IMR-90 (cell line): ENCODE measurements around the gene ANO1. TPM values are rescaled to one million over a fixed set of nuclear protein-coding genes. Genes with fewer than 3 reads are reported as not detected.

ENCODE experiments used
- ATAC-seq: fragments of 200-7000 bp; cut with Tn5 transposase; 2 replicates; pipeline ENCODE4 v1.9.1; 2020; ENCODE audit warnings: low read depth, mild to moderate bottlenecking, moderate library complexity
- BruUV-seq: library from RNA; stranded (reverse); fragments of 400-500 nt; replicated peaks from 2 replicates; lab custom pipeline; 2021; lab: Mats Ljungman, UMichigan
- CTCF ChIA-PET: fragments of 300-600 bp; formaldehyde crosslinking; extraction: SDS; loops from one replicate; lab custom pipeline; 2021; ENCODE audit warnings: antibody characterized with exemption; lab: Yijun Ruan, JAX
- POLR2A ChIA-PET: fragments of 300-600 bp; sonication (Branson Sonifier 250); formaldehyde crosslinking; loops from one replicate; lab custom pipeline; 2022; ENCODE audit warnings: antibody characterized with exemption; ENCODE audit not compliant: unreplicated experiment; lab: Charles Lee
- DNase-seq: peaks from one replicate; pipeline ENCODE4 v3.0.0; 2013
- H2AFZ ChIP-seq: replicated peaks from 2 replicates; pipeline ENCODE3; 2013; ENCODE audit warnings: low read length, mild to moderate bottlenecking; ENCODE audit not compliant: poor library complexity
- H2AK5ac ChIP-seq: 2 replicates; pipeline ENCODE4 v1.6.1; 2013; ENCODE audit warnings: low read depth, low read length, inconsistent platforms
- H2AK9ac ChIP-seq: replicated peaks from 2 replicates; pipeline ENCODE3; 2013; ENCODE audit warnings: mild to moderate bottlenecking, low read depth, low read length, moderate library complexity; ENCODE audit not compliant: poor library complexity
- H2BK120ac ChIP-seq: 2 replicates; pipeline ENCODE4 v1.6.1; 2013; ENCODE audit warnings: low read depth, low read length, inconsistent platforms
- H2BK15ac ChIP-seq: 3 replicates; pipeline ENCODE4 v1.6.1; 2013; ENCODE audit warnings: low read depth, low read length, inconsistent platforms
- H2BK20ac ChIP-seq: 2 replicates; pipeline ENCODE4 v1.6.1; 2013; ENCODE audit warnings: low read depth, mild to moderate bottlenecking, inconsistent platforms, low read length, moderate library complexity
- H2BK5ac ChIP-seq: 2 replicates; pipeline ENCODE4 v1.6.1; 2013; ENCODE audit warnings: mild to moderate bottlenecking, low read depth, low read length, inconsistent platforms; ENCODE audit not compliant: poor library complexity, severe bottlenecking
- H3K14ac ChIP-seq: replicated peaks from 2 replicates; pipeline ENCODE4 v1.6.1; 2013; ENCODE audit warnings: low read depth, low read length, inconsistent platforms
- H3K18ac ChIP-seq: 2 replicates; pipeline ENCODE4 v1.6.1; 2013; ENCODE audit warnings: low read depth, low read length, control low read depth
- H3K23ac ChIP-seq: 2 replicates; pipeline ENCODE4 v1.6.1; 2013; ENCODE audit warnings: low read depth, low read length, inconsistent platforms
- H3K27ac ChIP-seq: 2 replicates; pipeline ENCODE4 v1.5.1; 2013; ENCODE audit warnings: mild to moderate bottlenecking, control low read depth, low read length; ENCODE audit not compliant: insufficient read depth
- H3K27me3 ChIP-seq: 2 replicates; pipeline ENCODE4 v1.6.1; 2013; ENCODE audit warnings: low read length; ENCODE audit not compliant: control insufficient read depth, insufficient read depth
- H3K36me3 ChIP-seq: 2 replicates; pipeline ENCODE4 v1.6.1; 2013; ENCODE audit warnings: low read length, mixed read lengths; ENCODE audit not compliant: control insufficient read depth, insufficient read depth
- H3K4ac ChIP-seq: 2 replicates; pipeline ENCODE4 v1.6.1; 2013; ENCODE audit warnings: low read depth, low read length, inconsistent platforms
- H3K4me1 ChIP-seq: 2 replicates; pipeline ENCODE4 v1.6.1; 2013; ENCODE audit warnings: low read length, mixed read lengths; ENCODE audit not compliant: control insufficient read depth, insufficient read depth
- H3K4me2 ChIP-seq: 2 replicates; pipeline ENCODE4 v1.6.1; 2013; ENCODE audit warnings: low read depth, mild to moderate bottlenecking, control low read depth, low read length, moderate library complexity
- H3K4me3 ChIP-seq: 2 replicates; pipeline ENCODE4 v1.5.1; 2013; ENCODE audit warnings: low read depth, mild to moderate bottlenecking, control low read depth, low read length, moderate library complexity; ENCODE audit not compliant: insufficient read depth
- H3K56ac ChIP-seq: 2 replicates; pipeline ENCODE4 v1.6.1; 2013; ENCODE audit warnings: low read length, inconsistent platforms; ENCODE audit not compliant: insufficient read depth; ENCODE audit errors: extremely low read depth
- H3K79me1 ChIP-seq, 2 experiments: 2 replicates each; pipeline ENCODE4 v1.6.1; 2013; ENCODE audit warnings: low read length in 2 of 2, inconsistent platforms in 1 of 2, low read depth in 1 of 2
- H3K9ac ChIP-seq: 2 replicates; pipeline ENCODE4 v1.6.1; 2013; ENCODE audit warnings: low read depth, low read length, control low read depth
- H3K9me1 ChIP-seq: 2 replicates; pipeline ENCODE4 v1.6.1; 2013; ENCODE audit warnings: low read length, inconsistent platforms; ENCODE audit not compliant: insufficient read depth
- H3K9me3 ChIP-seq: 2 replicates; pipeline ENCODE4 v1.6.1; 2013; ENCODE audit warnings: low read length; ENCODE audit not compliant: control insufficient read depth, insufficient read depth
- H4K20me1 ChIP-seq: 2 replicates; pipeline ENCODE4 v1.6.1; 2013; ENCODE audit warnings: low read length, inconsistent platforms; ENCODE audit not compliant: insufficient read depth
- H4K5ac ChIP-seq: 2 replicates; pipeline ENCODE4 v1.6.1; 2013; ENCODE audit warnings: mild to moderate bottlenecking, low read depth, low read length, control low read depth
- H4K8ac ChIP-seq, 2 experiments: 2 replicates each; pipeline ENCODE4 v1.6.1; 2013; ENCODE audit warnings: low read depth in 2 of 2, low read length in 2 of 2, control low read depth in 1 of 2, inconsistent platforms in 1 of 2
- H4K91ac ChIP-seq: 2 replicates; pipeline ENCODE4 v1.6.1; 2013; ENCODE audit warnings: low read depth, low read length, inconsistent platforms; ENCODE audit not compliant: insufficient read depth
- BHLHE40 ChIP-seq: fragments of 150-350 bp; IDR thresholded peaks from 2 replicates; pipeline ENCODE4 v1.6.1; 2016; ENCODE audit warnings: mild to moderate bottlenecking, low read depth, low read length
- CEBPB ChIP-seq: IDR thresholded peaks from 2 replicates; pipeline ENCODE4 v1.6.1; 2012; ENCODE audit warnings: low read depth, low read length, improper control_type of control experiment
- FOS ChIP-seq: fragments of 150-350 bp; IDR thresholded peaks from 2 replicates; pipeline ENCODE4 v1.6.1; 2016; ENCODE audit warnings: low read depth, low read length
- MAFK ChIP-seq: IDR thresholded peaks from 2 replicates; pipeline ENCODE4 v1.6.1; 2012; ENCODE audit warnings: low read depth, low read length, improper control_type of control experiment
- MAZ ChIP-seq: IDR thresholded peaks from 2 replicates; pipeline ENCODE4 v1.6.1; 2012; ENCODE audit warnings: low read depth, mild to moderate bottlenecking, low read length, improper control_type of control experiment, moderate library complexity, borderline replicate concordance
- MXI1 ChIP-seq: IDR thresholded peaks from 2 replicates; pipeline ENCODE4 v1.6.1; 2012; ENCODE audit warnings: low read depth, mild to moderate bottlenecking, low read length, moderate library complexity, borderline replicate concordance
- NFE2L2 ChIP-seq: fragments of 150-350 bp; IDR thresholded peaks from 2 replicates; pipeline ENCODE4 v1.6.1; 2016; ENCODE audit warnings: low read depth, mild to moderate bottlenecking, low read length
- POLR2A ChIP-seq: IDR thresholded peaks from 2 replicates; pipeline ENCODE4 v1.6.1; 2012; ENCODE audit warnings: mild to moderate bottlenecking, low read depth, low read length
- RAD21 ChIP-seq: IDR thresholded peaks from 2 replicates; pipeline ENCODE4 v1.6.1; 2012; ENCODE audit warnings: low read length, improper control_type of control experiment
- RCOR1 ChIP-seq: IDR thresholded peaks from 2 replicates; pipeline ENCODE4 v1.6.1; 2012; ENCODE audit warnings: mild to moderate bottlenecking, low read length, improper control_type of control experiment; ENCODE audit not compliant: insufficient replicate concordance
- RFX5 ChIP-seq: IDR thresholded peaks from 2 replicates; pipeline ENCODE4 v1.8.0; 2012; ENCODE audit warnings: low read depth, mild to moderate bottlenecking, low read length, moderate library complexity
- SMC3 ChIP-seq: fragments of 150-350 bp; IDR thresholded peaks from 2 replicates; pipeline ENCODE4 v1.6.1; 2016; ENCODE audit warnings: low read depth, mild to moderate bottlenecking, antibody characterized with exemption, low read length, moderate library complexity
- whole genome bisulfite sequencing, 2 experiments: methylation state at CpG; one replicate each; pipeline versions ENCODE4 v1.1.5 to v1.1.7; 2013; ENCODE audit warnings: missing lambda C conversion rate in 2 of 2; ENCODE audit not compliant: insufficient read length in 1 of 2; ENCODE audit errors: extremely low coverage in 2 of 2; 5-methylcytosine and 5-hydroxymethylcytosine counted together
- dilution Hi-C: fragments of 300-500 bp; cut with HindIII; formaldehyde crosslinking; loops from one replicate; pipeline ENCODE4 v1.14.3; 2018; ENCODE audit warnings: low sequenced_read_pairs; ENCODE audit not compliant: unreplicated experiment
- in situ Hi-C: fragments of 300-500 bp; cut with MboI; formaldehyde crosslinking; loops from 3 replicates; pipeline ENCODE4 v1.14.3; 2019; ENCODE audit warnings: low sequenced_read_pairs, inconsistent platforms, mixed read lengths
- intact Hi-C: fragments of 100-400 bp; cut with micrococcal nuclease; formaldehyde crosslinking; loops from 2 replicates; pipeline ENCODE4 v1.10.0; 2022
- polyA plus RNA-seq, 3 experiments: library from polyadenylated mRNA; depleted of rRNA; stranded (reverse); fragments of >200 nt; gene quantifications; 2 replicates each; pipeline ENCODE4 v1.2.3, GENCODE V29; 2012; ENCODE audit warnings: low replicate concordance in 1 of 3
- total RNA-seq: library from RNA; depleted of rRNA; stranded (reverse); fragments of >200 nt; gene quantifications from 2 replicates; pipeline ENCODE4 v1.2.3, GENCODE V29; 2012
- TF ChIP-seq, protein P1 (sequence below): fragments of 150-350 bp; IDR thresholded peaks from 2 replicates; pipeline ENCODE4 v1.6.1; 2016; ENCODE audit warnings: low read depth, mild to moderate bottlenecking, low read length, moderate library complexity, borderline replicate concordance
- TF ChIP-seq, protein P2 (sequence below): conservative IDR thresholded peaks from 2 replicates; pipeline ENCODE4 v1.5.1; 2012; ENCODE audit warnings: mild to moderate bottlenecking, low read depth, low read length, improper control_type of control experiment
- TF ChIP-seq, protein P3 (sequence below): fragments of 150-350 bp; IDR thresholded peaks from 2 replicates; pipeline ENCODE4 v1.6.1; 2017; ENCODE audit warnings: mild to moderate bottlenecking, antibody characterized with exemption, low read length, low read depth

Gene ANO1
- total and polyA plus RNA-seq, 2 of the 4 experiments (the other 2 are of a cell fraction) = 4.1 to 10.7 TPM

DNA sequence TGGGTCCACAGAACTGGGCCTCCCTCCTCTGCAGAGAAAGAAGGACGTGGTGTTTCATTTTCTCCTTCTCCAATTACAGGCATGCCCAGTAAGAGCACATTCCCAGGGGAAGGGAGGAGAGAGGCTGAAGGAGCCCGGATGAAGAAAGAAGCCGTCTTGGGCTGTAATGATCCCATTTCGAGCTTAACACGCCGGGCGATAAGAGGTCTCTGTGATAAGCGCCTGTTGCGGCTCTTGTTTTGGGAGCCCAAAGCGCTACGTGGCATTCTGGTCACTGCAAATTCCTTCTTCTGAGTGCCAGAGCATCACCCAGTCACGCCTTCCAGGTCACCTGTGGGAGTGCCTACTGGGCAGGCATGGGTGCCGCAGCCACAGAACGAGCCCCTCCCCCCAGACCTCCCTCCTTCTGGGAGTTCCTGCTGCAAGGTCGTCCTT lies 57.5 kb downstream of the ANO1 start:
- no peaks in the 10 kb centered on the region for H3K27me3 ChIP-seq
- no peak overlapping the region; the same call in 1 of the 2 replicates for H3K23ac ChIP-seq
- TF ChIP-seq RCOR1 = no peak
- TF ChIP-seq FOS = no peak
- TF ChIP-seq, protein P1, sequence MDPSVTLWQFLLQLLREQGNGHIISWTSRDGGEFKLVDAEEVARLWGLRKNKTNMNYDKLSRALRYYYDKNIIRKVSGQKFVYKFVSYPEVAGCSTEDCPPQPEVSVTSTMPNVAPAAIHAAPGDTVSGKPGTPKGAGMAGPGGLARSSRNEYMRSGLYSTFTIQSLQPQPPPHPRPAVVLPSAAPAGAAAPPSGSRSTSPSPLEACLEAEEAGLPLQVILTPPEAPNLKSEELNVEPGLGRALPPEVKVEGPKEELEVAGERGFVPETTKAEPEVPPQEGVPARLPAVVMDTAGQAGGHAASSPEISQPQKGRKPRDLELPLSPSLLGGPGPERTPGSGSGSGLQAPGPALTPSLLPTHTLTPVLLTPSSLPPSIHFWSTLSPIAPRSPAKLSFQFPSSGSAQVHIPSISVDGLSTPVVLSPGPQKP = no peak
- TF ChIP-seq SMC3 = no peak
- TF ChIP-seq POLR2A = no peak
- no peak for TF ChIP-seq BHLHE40
- no peak for TF ChIP-seq RAD21
- no peak for TF ChIP-seq CEBPB
- no peak for TF ChIP-seq NFE2L2
- no peak for TF ChIP-seq MAFK
- TF ChIP-seq RFX5 = no peak
- TF ChIP-seq, protein P2, sequence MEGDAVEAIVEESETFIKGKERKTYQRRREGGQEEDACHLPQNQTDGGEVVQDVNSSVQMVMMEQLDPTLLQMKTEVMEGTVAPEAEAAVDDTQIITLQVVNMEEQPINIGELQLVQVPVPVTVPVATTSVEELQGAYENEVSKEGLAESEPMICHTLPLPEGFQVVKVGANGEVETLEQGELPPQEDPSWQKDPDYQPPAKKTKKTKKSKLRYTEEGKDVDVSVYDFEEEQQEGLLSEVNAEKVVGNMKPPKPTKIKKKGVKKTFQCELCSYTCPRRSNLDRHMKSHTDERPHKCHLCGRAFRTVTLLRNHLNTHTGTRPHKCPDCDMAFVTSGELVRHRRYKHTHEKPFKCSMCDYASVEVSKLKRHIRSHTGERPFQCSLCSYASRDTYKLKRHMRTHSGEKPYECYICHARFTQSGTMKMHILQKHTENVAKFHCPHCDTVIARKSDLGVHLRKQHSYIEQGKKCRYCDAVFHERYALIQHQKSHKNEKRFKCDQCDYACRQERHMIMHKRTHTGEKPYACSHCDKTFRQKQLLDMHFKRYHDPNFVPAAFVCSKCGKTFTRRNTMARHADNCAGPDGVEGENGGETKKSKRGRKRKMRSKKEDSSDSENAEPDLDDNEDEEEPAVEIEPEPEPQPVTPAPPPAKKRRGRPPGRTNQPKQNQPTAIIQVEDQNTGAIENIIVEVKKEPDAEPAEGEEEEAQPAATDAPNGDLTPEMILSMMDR = no peak
- TF ChIP-seq MXI1 = no peak
- no peak for TF ChIP-seq MAZ
- TF ChIP-seq, protein P3, sequence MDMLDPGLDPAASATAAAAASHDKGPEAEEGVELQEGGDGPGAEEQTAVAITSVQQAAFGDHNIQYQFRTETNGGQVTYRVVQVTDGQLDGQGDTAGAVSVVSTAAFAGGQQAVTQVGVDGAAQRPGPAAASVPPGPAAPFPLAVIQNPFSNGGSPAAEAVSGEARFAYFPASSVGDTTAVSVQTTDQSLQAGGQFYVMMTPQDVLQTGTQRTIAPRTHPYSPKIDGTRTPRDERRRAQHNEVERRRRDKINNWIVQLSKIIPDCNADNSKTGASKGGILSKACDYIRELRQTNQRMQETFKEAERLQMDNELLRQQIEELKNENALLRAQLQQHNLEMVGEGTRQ = no peak
- H3K14ac ChIP-seq = no peak overlapping the region
- no TSS peak for BruUV-seq
- no peak overlapping the region for H3K18ac ChIP-seq
- no peak overlapping the region for H2BK15ac ChIP-seq
- intact Hi-C loops = no loop called here
- peak overlapping the region; percentile 75 for H2AFZ ChIP-seq
- H3K9me1 ChIP-seq = no peaks in the 10 kb centered on the region
- peak overlapping the region; percentile 52; the same call in 1 of the 2 replicates for H3K4ac ChIP-seq
- H3K9me3 ChIP-seq = no peaks in the 10 kb centered on the region
- H3K27ac ChIP-seq = no peak overlapping the region
- H3K4me3 ChIP-seq = no peak overlapping the region
- H2BK120ac ChIP-seq = no peak overlapping the region
- H2BK20ac ChIP-seq = no peak overlapping the region
- H3K56ac ChIP-seq = no peak overlapping the region
- H4K8ac ChIP-seq = peak overlapping the region in 1 of 2 experiments; percentile 43; a peak in 1 of 4 replicates
- peak overlapping the region; percentile 48; the same call in 1 of the 2 replicates for H3K4me2 ChIP-seq
- H3K4me1 ChIP-seq = peaks cover 2% of the 10 kb centered on the region; the same call in 1 of the 2 replicates
- H3K9ac ChIP-seq = no peak overlapping the region
- H3K36me3 ChIP-seq = peaks cover 11% of the 10 kb centered on the region; the same call in 1 of the 2 replicates
- H2AK9ac ChIP-seq = peak overlapping the region; percentile 66
- no peak overlapping the region for H2AK5ac ChIP-seq
- DNase-seq = peak; percentile 24
- POLR2A ChIA-PET = no interaction called here
- no peaks in the 10 kb centered on the region for H3K79me1 ChIP-seq
- dilution Hi-C loops = no loop called here
- H2BK5ac ChIP-seq = no peak overlapping the region
- peak overlapping the region; percentile 72; the same call in 1 of the 2 replicates for H4K5ac ChIP-seq
- CTCF ChIA-PET = no interaction called here
- ATAC-seq = peak; percentile 92
- WGBS, 2 experiments = 78% methylated on average over 10 of the region's 15 CpGs; no CpG with 5 or more reads in 1 of the 2 experiments
- H4K91ac ChIP-seq = no peak overlapping the region
- in situ Hi-C loops = no loop called here
- no peaks in the 10 kb centered on the region for H4K20me1 ChIP-seq
